VCaP (cell line): ENCODE results near the gene NAT9.

Experiments used
- H3K27ac ChIP-seq: fragments of 450-650 bp; 2 replicates; pipeline ENCODE4 v1.5.1; 2017
- CTCF ChIP-seq: fragments of 450-650 bp; conservative IDR thresholded peaks from 2 replicates; pipeline ENCODE4 v1.5.1; 2017; ENCODE audit warnings: mild to moderate bottlenecking, moderate library complexity

Gene NAT9

GRCh38 chr17:74796866-74797265 lies 20.7 kb upstream of the NAT9 start:
- TF ChIP-seq CTCF, result no peak
- H3K27ac ChIP-seq, result no peak overlapping the region

GRCh38 chr17:74796211-74796610 lies 20.1 kb upstream of the NAT9 start:
- TF ChIP-seq CTCF, result no peak
- H3K27ac ChIP-seq, result no peak overlapping the region

GRCh38 chr17:74795327-74796020 lies 19.3 kb upstream of the NAT9 start:
- no peak for TF ChIP-seq CTCF
- no peak overlapping the region for H3K27ac ChIP-seq

GRCh38 chr17:74792586-74793105 lies 16.5 kb upstream of the NAT9 start:
- no peak overlapping the region for H3K27ac ChIP-seq
- TF ChIP-seq CTCF, result no peak

GRCh38 chr17:74790161-74791058 lies 14.3 kb upstream of the NAT9 start:
- TF ChIP-seq CTCF, result no peak
- no peak overlapping the region for H3K27ac ChIP-seq

GRCh38 chr17:74786431-74787055 lies 10.4 kb upstream of the NAT9 start:
- no peak for TF ChIP-seq CTCF
- no peak overlapping the region for H3K27ac ChIP-seq

- no peak for TF ChIP-seq CTCF
- H3K27ac ChIP-seq, result no peak overlapping the region; the same call in 1 of the 2 replicates
Measured at GRCh38 chr17:74785981-74786360, 9.8 kb upstream of the NAT9 start.
